ENCODE data around the gene PRUNE1.

Gene PRUNE1

DNA sequence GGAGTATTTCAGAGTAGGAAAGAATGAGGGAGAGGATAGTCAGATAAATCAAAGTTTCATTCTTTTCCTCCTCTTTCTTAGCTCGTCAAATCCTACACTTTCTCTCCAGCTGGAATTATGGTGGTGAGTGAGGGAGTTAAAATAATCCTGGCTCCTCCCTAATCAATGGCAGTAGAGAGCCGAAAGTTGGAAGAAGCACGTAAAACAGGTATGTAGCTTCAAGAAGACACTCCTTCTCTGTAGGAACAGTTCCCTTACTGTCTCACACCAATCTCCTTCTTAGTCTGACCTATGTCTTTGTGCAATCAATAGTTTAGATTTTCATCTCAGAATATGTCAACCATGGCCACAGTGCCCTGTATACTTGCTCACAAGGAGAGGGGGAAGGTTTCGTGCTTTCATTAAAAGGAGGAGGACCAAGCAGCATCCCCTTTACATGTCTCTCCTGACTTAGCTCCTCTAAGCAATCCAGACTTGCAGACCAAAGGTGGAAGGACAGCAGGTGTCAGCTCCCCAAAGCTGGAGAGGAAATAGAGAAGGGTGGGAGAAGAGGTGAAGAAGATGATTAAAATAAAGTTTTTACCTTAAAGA is 2.4 kb upstream of the PRUNE1 start:
- no peak for DNase-seq (ENCODE audit: low read depth in 2 of 2, low spot score in 1 of 2)

DNA sequence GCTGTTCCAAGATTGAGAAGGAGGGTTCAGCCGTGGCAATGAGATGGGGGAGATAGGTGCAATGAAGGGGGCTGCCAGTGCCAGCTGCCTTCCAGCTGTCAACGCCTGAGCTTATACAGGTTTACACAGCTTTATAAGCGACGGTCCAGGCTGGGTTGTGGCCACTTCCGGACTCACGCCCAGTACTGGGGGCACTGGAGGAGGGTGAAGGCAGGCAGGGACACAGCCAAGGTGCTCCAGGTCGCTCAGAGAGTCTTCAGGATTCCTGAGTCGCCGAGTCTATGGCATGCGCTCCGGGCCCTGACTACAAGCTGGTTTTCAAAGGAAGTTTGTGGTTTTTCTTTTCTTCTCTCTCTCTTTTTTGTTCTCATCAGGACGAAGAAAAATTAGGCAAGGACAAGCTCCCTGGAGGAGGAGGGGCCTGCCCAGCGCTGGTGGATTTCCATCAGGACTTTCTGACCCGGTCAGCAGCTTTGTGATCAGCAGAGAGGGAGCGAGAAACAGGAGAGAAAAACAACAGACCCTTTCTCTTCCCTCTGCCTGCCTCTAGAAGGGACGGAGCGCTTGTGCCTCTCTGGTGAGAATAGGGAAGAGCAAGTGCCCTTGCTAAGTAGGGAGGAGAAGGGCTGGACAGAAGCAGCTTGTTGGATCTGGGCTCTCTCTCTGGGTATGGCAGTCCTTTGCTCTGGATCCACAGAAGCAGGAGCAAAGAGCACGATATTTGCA is 1.8 kb upstream of the PRUNE1 start, which contains the start of gene MINDY1:
Gene MINDY1, minus strand, starts transcription at position 576 of the 726 bp plus-strand sequence. CDS start 4,285 bp downstream, outside the sequence.
- DNase-seq (ENCODE audit: low read depth in 2 of 2, low spot score in 1 of 2) = no peak

DNA sequence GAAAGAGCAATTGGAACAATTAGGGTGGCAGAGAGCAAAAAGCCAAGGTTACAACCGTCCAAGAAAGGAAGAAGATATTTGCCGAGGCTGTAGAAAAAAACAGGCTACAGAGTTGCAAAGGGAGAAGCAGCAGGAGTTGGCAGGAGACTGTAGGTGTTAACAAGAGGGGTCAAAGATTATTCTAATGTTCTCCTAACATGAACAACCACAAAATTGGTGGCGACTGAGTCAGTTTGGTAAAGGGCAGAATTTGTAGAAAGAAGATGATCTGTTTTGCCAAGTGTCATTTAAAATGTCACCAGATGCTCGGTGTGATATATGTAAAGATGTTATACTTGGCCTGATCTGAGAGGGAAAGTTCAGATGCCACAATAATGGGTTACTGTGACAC is 401 bp upstream of the PRUNE1 start:
- DNase-seq (ENCODE audit: low read depth in 2 of 2, low spot score in 1 of 2) = no peak

DNA sequence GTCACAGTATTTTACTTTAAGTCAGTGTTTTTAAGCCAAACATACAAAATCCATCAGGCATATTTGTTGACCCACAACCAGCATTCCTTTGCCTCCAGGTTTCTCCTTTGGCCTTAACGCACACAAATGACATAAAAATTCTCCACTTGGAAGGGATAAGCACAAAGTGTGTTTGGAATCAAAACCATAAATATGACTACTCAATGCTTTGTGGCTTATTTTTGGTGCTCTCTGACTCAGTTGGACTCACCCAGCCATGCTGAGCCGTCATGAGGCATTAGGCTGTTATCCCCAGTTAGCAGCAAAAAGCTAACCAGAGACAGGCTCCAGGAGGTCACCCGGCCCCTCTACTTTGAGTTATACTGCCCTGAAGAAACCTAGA is 948 bp downstream of the PRUNE1 start:
- DNase-seq (ENCODE audit: low read depth in 2 of 2, low spot score in 1 of 2) = no peak

GRCh38 chr1:151009674-151010345 is 1.6 kb downstream of the PRUNE1 start:
- DNase-seq (ENCODE audit: low read depth in 2 of 2, low spot score in 1 of 2) = no peak

DNA sequence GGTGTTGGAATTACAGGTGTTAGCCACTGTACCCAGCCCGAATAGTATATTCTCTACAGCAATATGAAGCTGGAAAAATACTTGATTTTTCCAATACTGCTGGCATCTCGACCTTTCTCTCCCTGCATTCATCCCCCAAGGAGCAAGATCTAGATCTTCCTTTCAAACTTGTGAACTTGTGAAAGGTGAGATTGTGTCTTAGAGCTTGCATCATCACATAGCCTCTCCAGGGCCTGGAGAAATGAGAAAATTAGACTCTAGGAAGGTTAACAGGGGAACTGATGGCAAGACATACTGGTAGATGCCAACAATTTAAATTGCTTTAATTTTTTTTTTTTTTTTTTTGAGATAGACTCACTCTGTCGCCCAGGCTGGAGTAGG is 2.1 kb downstream of the PRUNE1 start:
- no peak for DNase-seq (ENCODE audit: low read depth in 2 of 2, low spot score in 1 of 2)

GRCh38 chr1:151011154-151011850 is 3.1 kb downstream of the PRUNE1 start:
- no peak for DNase-seq (ENCODE audit: low read depth in 2 of 2, low spot score in 1 of 2)

DNA sequence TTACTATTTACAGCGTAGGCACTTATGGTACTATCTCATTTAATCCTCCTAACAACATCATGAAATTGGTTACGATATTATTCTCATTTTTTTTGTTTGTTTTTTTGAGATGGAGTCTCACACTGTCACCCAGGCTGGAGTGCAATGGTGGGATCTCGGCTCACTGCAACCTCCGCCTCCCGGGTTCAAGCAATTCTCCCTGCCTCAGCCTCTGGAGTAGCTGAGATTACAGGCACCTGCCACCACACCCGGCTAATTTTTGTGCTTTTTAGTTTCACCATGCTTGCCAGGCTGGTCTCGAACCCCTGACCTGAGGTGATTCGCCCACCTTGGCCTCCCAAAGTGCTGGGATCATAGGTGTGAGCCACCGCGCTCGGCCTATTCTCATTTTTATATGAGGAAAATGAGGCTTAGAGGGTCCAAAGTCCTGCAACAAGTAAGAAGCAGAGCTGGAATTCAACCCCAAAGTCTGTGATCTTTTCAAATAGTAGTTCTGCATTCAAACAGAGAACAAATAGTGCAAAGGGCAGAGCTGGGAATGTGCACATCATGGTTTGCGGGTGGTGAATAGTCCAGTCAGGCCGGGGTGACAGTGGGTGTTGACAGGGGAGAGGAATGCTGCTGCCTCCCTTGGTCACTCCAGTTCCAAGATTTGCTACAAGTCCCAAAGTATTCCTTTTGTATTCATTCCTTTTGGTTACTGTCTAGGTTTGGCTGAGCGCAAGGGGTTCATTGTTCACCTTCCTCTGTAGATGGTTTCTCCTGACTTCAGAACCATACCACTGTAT is 4.6 kb downstream of the PRUNE1 start:
- DNase-seq (ENCODE audit: low read depth in 2 of 2, low spot score in 1 of 2) = no peak

GRCh38 chr1:151013518-151013917 is 5.3 kb downstream of the PRUNE1 start:
- DNase-seq (ENCODE audit: low read depth in 2 of 2, low spot score in 1 of 2) = no peak

- DNase-seq (ENCODE audit: low read depth in 2 of 2, low spot score in 1 of 2) = peak; percentile 76 to 80
Observed at GRCh38 chr1:151024540-151025146, 16.4 kb downstream of the PRUNE1 start.

GRCh38 chr1:151026460-151026859 is 18.2 kb downstream of the PRUNE1 start:
- DNase-seq (ENCODE audit: low read depth in 2 of 2, low spot score in 1 of 2) = no peak

DNA sequence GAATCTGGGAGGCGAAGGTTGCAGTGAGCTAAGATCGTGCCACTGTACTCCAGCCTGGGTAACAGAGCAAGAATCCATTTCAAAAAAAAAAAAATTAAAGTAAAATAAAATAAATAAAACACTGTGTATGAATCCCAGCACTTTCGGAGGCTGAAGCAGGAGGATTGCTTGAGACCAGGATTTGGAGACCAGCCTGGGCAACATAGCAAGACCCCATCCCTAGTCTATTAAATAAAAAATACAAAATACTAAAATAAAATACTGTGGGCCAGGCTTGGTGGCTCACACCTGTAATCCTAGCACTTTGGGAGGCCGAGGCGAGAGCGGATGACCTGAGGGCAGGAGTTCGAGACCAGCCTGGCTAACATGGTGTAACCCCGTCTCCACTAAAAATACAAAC is 23.9 kb downstream of the PRUNE1 start:
- DNase-seq (ENCODE audit: low read depth in 2 of 2, low spot score in 1 of 2) = no peak

DNA sequence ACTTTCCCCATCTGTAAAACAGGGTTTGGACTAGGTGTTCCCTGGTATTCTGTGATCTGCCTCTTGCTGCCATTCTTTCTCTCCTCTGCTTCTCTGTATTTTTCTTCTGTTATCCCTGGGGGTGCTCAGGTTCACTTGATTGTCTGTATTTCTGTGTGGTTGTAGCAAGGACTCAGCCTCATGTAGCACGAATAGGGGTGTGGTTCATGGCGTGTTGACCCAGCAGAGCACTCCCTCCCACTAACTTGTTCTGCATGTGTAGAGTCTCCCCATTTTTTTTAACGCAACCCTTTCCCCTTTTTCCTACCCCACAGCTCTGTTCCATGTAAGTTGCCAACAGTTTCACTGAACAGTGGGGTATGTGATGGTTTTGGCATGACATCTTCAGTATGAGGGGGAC is 26.9 kb downstream of the PRUNE1 start:
- no peak for DNase-seq (ENCODE audit: low read depth in 2 of 2, low spot score in 1 of 2)

DNA sequence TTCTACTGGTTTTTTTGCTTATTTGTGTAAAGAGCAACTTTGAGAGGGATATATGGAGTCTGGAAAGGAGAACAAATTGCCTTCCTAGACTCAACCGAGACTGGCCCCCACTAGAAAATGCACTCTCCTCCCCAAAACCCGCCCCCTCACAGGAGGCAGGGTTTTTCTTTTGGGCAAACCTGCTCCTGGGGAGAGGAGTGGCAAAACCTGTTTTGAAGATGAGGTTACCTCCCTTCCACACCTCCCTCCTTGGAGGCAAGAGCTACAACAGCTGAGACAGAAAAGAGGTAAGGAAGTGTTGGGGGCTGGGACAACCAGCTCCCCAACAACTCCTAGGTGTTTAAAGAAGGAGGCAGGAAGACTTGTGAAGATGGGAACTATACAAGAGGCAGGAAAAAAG is 28.1 kb downstream of the PRUNE1 start, which contains the start of gene BNIPL:
Gene BNIPL, plus strand, starts transcription at position 231 of the 400 bp plus-strand sequence. Its CDS starts 140 bp downstream, at position 371.
- DNase-seq (ENCODE audit: low read depth in 2 of 2, low spot score in 1 of 2) = no peak

GRCh38 chr1:151037032-151037431 is 28.8 kb downstream of the PRUNE1 start:
- no peak for DNase-seq (ENCODE audit: low read depth in 2 of 2, low spot score in 1 of 2)

DNA sequence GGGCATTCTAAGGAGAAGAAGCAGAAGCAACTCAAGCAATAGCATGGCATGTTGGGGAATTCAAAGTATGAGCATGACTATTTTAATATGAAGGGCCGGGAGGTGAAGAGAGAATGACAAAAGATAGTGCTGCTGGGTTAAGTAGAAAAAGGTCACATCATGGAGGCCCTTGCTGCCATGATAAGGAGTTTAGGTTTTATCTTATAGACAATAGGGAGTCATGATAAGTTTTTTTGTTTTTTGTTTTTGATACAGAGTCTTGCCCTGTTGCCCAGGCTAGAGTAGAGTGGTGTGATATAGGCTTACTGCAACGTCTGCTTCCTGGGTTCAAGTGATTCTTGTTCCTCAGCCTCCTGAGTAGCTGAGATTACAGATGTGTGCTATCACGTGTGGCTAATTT is 31.3 kb downstream of the PRUNE1 start:
- no peak for DNase-seq (ENCODE audit: low read depth in 2 of 2, low spot score in 1 of 2)

- no peak for DNase-seq (ENCODE audit: low read depth in 2 of 2, low spot score in 1 of 2)
Observed at GRCh38 chr1:151043163-151043562, 34.9 kb downstream of the PRUNE1 start.

DNA sequence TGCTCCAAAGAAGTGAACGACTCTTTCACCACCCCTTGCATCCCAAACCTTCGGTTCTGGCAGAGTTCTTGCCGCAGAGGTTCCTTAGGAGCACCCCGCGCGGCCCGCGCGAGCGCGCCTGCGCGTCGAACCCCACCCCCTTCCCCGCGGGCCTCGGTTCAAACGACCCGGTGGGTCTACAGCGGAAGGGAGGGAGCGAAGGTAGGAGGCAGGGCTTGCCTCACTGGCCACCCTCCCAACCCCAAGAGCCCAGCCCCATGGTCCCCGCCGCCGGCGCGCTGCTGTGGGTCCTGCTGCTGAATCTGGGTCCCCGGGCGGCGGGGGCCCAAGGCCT is 39.3 kb downstream of the PRUNE1 start, which contains the start of gene C1orf56:
Gene C1orf56, plus strand, starts transcription at position 161 of the 334 bp plus-strand sequence. Its CDS starts 97 bp downstream, at position 258.
- peak in 1 of 2 donors; percentile 32 for DNase-seq (ENCODE audit: low read depth in 2 of 2, low spot score in 1 of 2)

- DNase-seq (ENCODE audit: low read depth in 2 of 2, low spot score in 1 of 2) = no peak
Observed at GRCh38 chr1:151047925-151048644, 39.8 kb downstream of the PRUNE1 start.

DNA sequence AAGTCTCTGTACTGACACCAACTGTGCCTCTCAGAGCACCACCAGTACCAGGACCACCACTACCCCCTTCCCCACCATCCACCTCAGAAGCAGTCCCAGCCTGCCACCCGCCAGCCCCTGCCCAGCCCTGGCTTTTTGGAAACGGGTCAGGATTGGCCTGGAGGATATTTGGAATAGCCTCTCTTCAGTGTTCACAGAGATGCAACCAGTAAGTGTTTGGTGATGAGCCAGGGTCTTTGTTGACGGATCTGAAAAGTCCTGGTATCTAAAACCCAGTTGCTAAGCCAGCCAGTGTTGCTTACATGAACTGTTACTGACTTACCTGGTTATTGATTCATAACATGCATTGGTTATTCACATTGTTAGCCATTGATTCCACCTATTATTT is 40.4 kb downstream of the PRUNE1 start:
- DNase-seq (ENCODE audit: low read depth in 2 of 2, low spot score in 1 of 2) = no peak

Measured in stimulated activated CD8-positive, alpha-beta memory T cell treated with anti-CD3 and anti-CD28 coated beads, Interleukin-4, amount 100 ng/mL, for 1 hour (primary cell).